Measurements from ENCODE around the gene KRT23.

- TF ChIP-seq, protein P1, sequence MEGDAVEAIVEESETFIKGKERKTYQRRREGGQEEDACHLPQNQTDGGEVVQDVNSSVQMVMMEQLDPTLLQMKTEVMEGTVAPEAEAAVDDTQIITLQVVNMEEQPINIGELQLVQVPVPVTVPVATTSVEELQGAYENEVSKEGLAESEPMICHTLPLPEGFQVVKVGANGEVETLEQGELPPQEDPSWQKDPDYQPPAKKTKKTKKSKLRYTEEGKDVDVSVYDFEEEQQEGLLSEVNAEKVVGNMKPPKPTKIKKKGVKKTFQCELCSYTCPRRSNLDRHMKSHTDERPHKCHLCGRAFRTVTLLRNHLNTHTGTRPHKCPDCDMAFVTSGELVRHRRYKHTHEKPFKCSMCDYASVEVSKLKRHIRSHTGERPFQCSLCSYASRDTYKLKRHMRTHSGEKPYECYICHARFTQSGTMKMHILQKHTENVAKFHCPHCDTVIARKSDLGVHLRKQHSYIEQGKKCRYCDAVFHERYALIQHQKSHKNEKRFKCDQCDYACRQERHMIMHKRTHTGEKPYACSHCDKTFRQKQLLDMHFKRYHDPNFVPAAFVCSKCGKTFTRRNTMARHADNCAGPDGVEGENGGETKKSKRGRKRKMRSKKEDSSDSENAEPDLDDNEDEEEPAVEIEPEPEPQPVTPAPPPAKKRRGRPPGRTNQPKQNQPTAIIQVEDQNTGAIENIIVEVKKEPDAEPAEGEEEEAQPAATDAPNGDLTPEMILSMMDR (IDR thresholded peaks at IDR 0.05 in 2 of 3, conservative IDR thresholded peaks at IDR 0.05 in 1 of 3; ENCODE audit: borderline replicate concordance in 1 of 3, insufficient read depth in 1 of 3, low read depth in 2 of 3, low read length in 2 of 3), result no peak
- no peak for TF ChIP-seq TCF7L2 (IDR thresholded peaks at IDR 0.05; ENCODE audit: borderline replicate concordance, extremely low read depth, insufficient read depth, insufficient read length)
- no peak for TF ChIP-seq JUND (IDR thresholded peaks at IDR 0.05)
- TF ChIP-seq ZBTB33 (IDR thresholded peaks at IDR 0.05; ENCODE audit: extremely low read depth, insufficient replicate concordance, low read length), result no peak
- TF ChIP-seq ZNF274 (IDR thresholded peaks at IDR 0.05; ENCODE audit: low read depth, low read length), result no peak
Measured at GRCh38 chr17:40895106-40895730, 42.2 kb downstream of the KRT23 start.

Data from HCT116 (cell line).